ENCODE data around the gene SMPX. TPM values are rescaled to one million over a fixed set of nuclear protein-coding genes. Genes with fewer than 3 reads are reported as not detected.

The SMPX gene
- total RNA-seq, 1 donor from 2014 or later: 622 TPM

GRCh38 chrX:21747558-21747957 is 10.4 kb downstream of the SMPX start:
- ATAC-seq (peak; percentile 58), DNase-seq (no peak)
- intact Hi-C loops (cut with micrococcal nuclease): no loop called here

GRCh38 chrX:21745756-21746155 is 12.2 kb downstream of the SMPX start:
- DNase-seq (peak; percentile 36), ATAC-seq (no peak)
- intact Hi-C loops (cut with micrococcal nuclease): no loop called here

GRCh38 chrX:21744721-21745120 is 13.2 kb downstream of the SMPX start:
- intact Hi-C loops (cut with micrococcal nuclease): no loop called here
- no peak for ATAC-seq

GRCh38 chrX:21744060-21744459 is 13.9 kb downstream of the SMPX start:
- no peak for ATAC-seq

More at GRCh38 chrX:21744721-21745120, 13.2 kb downstream of the SMPX start:
- no peak for DNase-seq

GRCh38 chrX:21741869-21742701 is 15.8 kb downstream of the SMPX start:
- intact Hi-C loops (cut with micrococcal nuclease): no loop called here

More at GRCh38 chrX:21744060-21744459, 13.9 kb downstream of the SMPX start:
- no peak for DNase-seq
- intact Hi-C loops (cut with micrococcal nuclease): no loop called here

GRCh38 chrX:21741364-21741763 is 16.6 kb downstream of the SMPX start:
- no peak for DNase-seq
- no peak for ATAC-seq
- intact Hi-C loops (cut with micrococcal nuclease): no loop called here

More at GRCh38 chrX:21741869-21742701, 15.8 kb downstream of the SMPX start:
- no peak for DNase-seq
- ATAC-seq: peak; percentile 65

- ATAC-seq (peak; percentile 89), DNase-seq (peak; percentile 65)
- intact Hi-C loops (cut with micrococcal nuclease): no loop called here
Measured at GRCh38 chrX:21740329-21741274, 17.3 kb downstream of the SMPX start.

- ATAC-seq: no peak
- intact Hi-C loops (cut with micrococcal nuclease): no loop called here
- no peak for DNase-seq
Measured at GRCh38 chrX:21738950-21739287, 19.0 kb downstream of the SMPX start.

- ATAC-seq (no peak), DNase-seq (no peak)
- intact Hi-C loops (cut with micrococcal nuclease): no loop called here
Measured at GRCh38 chrX:21738210-21738949, 19.5 kb downstream of the SMPX start.

- intact Hi-C loops (cut with micrococcal nuclease): no loop called here
- DNase-seq: no peak
- ATAC-seq: no peak
Measured at GRCh38 chrX:21735768-21736127, 22.2 kb downstream of the SMPX start.

GRCh38 chrX:21735038-21735767 is 22.7 kb downstream of the SMPX start:
- intact Hi-C loops (cut with micrococcal nuclease): no loop called here
- ATAC-seq (no peak), DNase-seq (no peak)

- DNase-seq (no peak), ATAC-seq (no peak)
- intact Hi-C loops (cut with micrococcal nuclease): no loop called here
Measured at GRCh38 chrX:21734175-21734574, 23.7 kb downstream of the SMPX start.

GRCh38 chrX:21733705-21734104 is 24.2 kb downstream of the SMPX start:
- no peak for DNase-seq
- intact Hi-C loops (cut with micrococcal nuclease): no loop called here
- no peak for ATAC-seq

- intact Hi-C loops (cut with micrococcal nuclease): no loop called here
- DNase-seq: no peak
- ATAC-seq: no peak
Measured at GRCh38 chrX:21730026-21730425, 27.9 kb downstream of the SMPX start.

- DNase-seq (no peak), ATAC-seq (no peak)
- intact Hi-C loops (cut with micrococcal nuclease): no loop called here
Measured at GRCh38 chrX:21728276-21728968, 29.5 kb downstream of the SMPX start.

- ATAC-seq (peak; percentile 63), DNase-seq (no peak)
- intact Hi-C loops (cut with micrococcal nuclease): no loop called here
Measured at GRCh38 chrX:21725916-21726315, 32.0 kb downstream of the SMPX start.

- intact Hi-C loops (cut with micrococcal nuclease): no loop called here
- DNase-seq (no peak), ATAC-seq (no peak)
Measured at GRCh38 chrX:21725496-21725895, 32.4 kb downstream of the SMPX start.

- peak; percentile 22 for DNase-seq
- intact Hi-C loops (cut with micrococcal nuclease): no loop called here
- peak; percentile 44 for ATAC-seq
Measured at GRCh38 chrX:21723814-21724213, 34.1 kb downstream of the SMPX start.
